WERI-Rb-1 (cell line): Measurements from ENCODE around the gene COMP.

Experiments used
- DNase-seq: peaks from one replicate; pipeline ENCODE4 v3.0.0-alpha.2; 2020
- H3K27ac ChIP-seq: fragments of 250-450 bp; sonication (Bioruptor Pico); 2 replicates; pipeline ENCODE4 v1.5.1; 2020; ENCODE audit warnings: mild to moderate bottlenecking, moderate library complexity
- H3K27me3 ChIP-seq: fragments of 250-450 bp; sonication (Bioruptor Pico); 2 replicates; pipeline ENCODE4 v1.5.1; 2021; ENCODE audit warnings: mild to moderate bottlenecking, low read depth, moderate library complexity; ENCODE audit not compliant: insufficient read depth, severe bottlenecking
- H3K36me3 ChIP-seq: fragments of 250-450 bp; sonication (Bioruptor Pico); 2 replicates; pipeline ENCODE4 v1.5.1; 2020; ENCODE audit warnings: mild to moderate bottlenecking, moderate library complexity
- H3K4me3 ChIP-seq: 2 replicates; pipeline ENCODE4 v1.5.1; 2011; ENCODE audit warnings: low read depth, mild to moderate bottlenecking, control low read depth, low read length
- H3K9me3 ChIP-seq: fragments of 250-450 bp; sonication (Bioruptor Pico); 2 replicates; pipeline ENCODE4 v1.5.1; 2021; ENCODE audit warnings: mild to moderate bottlenecking, moderate library complexity; ENCODE audit not compliant: severe bottlenecking
- CTCF ChIP-seq: IDR thresholded peaks from 2 replicates; pipeline ENCODE4 v1.5.1; 2011; ENCODE audit warnings: low read depth, mild to moderate bottlenecking, control low read depth, inconsistent platforms, low read length

The COMP gene

GRCh38 chr19:18800079-18800478 is 9.0 kb upstream of the COMP start:
- H3K9me3 ChIP-seq = no peaks in the 10 kb centered on the region
- H3K36me3 ChIP-seq = no peaks in the 10 kb centered on the region
- H3K4me3 ChIP-seq = no peak overlapping the region
- no peak overlapping the region for H3K27ac ChIP-seq
- H3K27me3 ChIP-seq = peaks cover 6% of the 10 kb centered on the region
- DNase-seq = no peak
- TF ChIP-seq CTCF = no peak

- H3K4me3 ChIP-seq = no peak overlapping the region
- peaks cover 6% of the 10 kb centered on the region for H3K27me3 ChIP-seq
- no peak for TF ChIP-seq CTCF
- H3K36me3 ChIP-seq = no peaks in the 10 kb centered on the region
- H3K27ac ChIP-seq = no peak overlapping the region
- DNase-seq = no peak
- no peaks in the 10 kb centered on the region for H3K9me3 ChIP-seq
These were observed 8.4 kb upstream of the COMP start for GRCh38 chr19:18799389-18799970.

GRCh38 chr19:18798384-18799352 is 7.6 kb upstream of the COMP start:
- TF ChIP-seq CTCF = no peak
- no peaks in the 10 kb centered on the region for H3K9me3 ChIP-seq
- no peaks in the 10 kb centered on the region for H3K36me3 ChIP-seq
- H3K4me3 ChIP-seq = no peak overlapping the region
- DNase-seq = no peak
- no peak overlapping the region for H3K27ac ChIP-seq
- H3K27me3 ChIP-seq = peaks cover 6% of the 10 kb centered on the region

- H3K9me3 ChIP-seq = no peaks in the 10 kb centered on the region
- TF ChIP-seq CTCF = no peak
- peaks cover 21% of the 10 kb centered on the region for H3K27me3 ChIP-seq
- no peaks in the 10 kb centered on the region for H3K36me3 ChIP-seq
- H3K27ac ChIP-seq = no peak overlapping the region
- no peak overlapping the region for H3K4me3 ChIP-seq
- no peak for DNase-seq
These were observed 5.1 kb upstream of the COMP start for GRCh38 chr19:18796239-18796638.

- Histone ChIP-seq H3K27me3 (peaks cover 28% of the 10 kb centered on the region), H3K36me3 (no peaks in the 10 kb centered on the region), H3K9me3 (no peaks in the 10 kb centered on the region), H3K4me3 (no peak overlapping the region), H3K27ac (no peak overlapping the region)
- no peak for DNase-seq
- TF ChIP-seq CTCF = no peak
These were observed 4.4 kb upstream of the COMP start for GRCh38 chr19:18795540-18795939.
